OCI-LY3 (cell line): Measurements from ENCODE around the gene PRUNE2.

Experiments used
- CTCF ChIP-seq: fragments of 200-600, 300-600 bp; sonication (generic); IDR thresholded peaks from 2 replicates; pipeline ENCODE4 v1.5.1; 2014; ENCODE audit warnings: antibody characterized with exemption, low read length, low read depth
- EZH2phosphoT487 ChIP-seq: fragments of 200-600 bp; shearing (Covaris generic); IDR thresholded peaks from 2 replicates; pipeline ENCODE4 v1.6.1; 2018; ENCODE audit warnings: antibody characterized with exemption, mixed run types, low read depth

DNA sequence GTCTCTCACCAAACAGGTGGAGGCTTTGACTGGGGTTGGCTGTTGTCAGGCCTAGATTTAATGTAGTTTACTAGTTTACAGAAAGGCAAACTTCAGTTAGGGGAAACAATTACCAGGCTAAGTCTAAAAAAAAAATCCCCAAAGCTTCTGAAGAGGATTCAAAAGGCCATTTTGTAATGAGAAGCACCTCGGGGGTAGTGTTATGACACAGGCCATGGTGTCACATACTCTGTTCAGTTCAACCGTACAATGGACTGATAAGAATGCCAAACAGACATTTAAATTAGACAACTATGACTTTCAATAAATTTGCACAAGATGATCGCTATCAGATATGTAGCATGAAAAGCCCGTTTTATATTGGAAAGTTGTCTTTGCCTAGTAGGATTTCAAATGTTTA is 261.7 kb downstream of the PRUNE2 start:
- TF ChIP-seq CTCF, result no peak
- no peak for TF ChIP-seq EZH2phosphoT487
